Natural killer cell (primary cell): ENCODE results near the gene HLA-B. TPM values are rescaled to one million over a fixed set of nuclear protein-coding genes. Genes with fewer than 3 reads are reported as not detected.
"Not testable (repeated sequence)": the region's sequence is repeated elsewhere in the genome, so short reads cannot be mapped to it uniquely, and the experiment has no call there.

Experiments
- ATAC-seq, 3 donors: fragments of 150-1000 bp in 2 of 3; fragments of 200-7000 bp in 1 of 3; cut with Tn5 transposase; 1 replicate in 1 of 3; 2 replicates in 2 of 3; pipeline ENCODE4 v1.10.0; 2021; ENCODE audit warnings: mild to moderate bottlenecking in 2 of 3, moderate library complexity in 2 of 3
- DNase-seq, 2 donors: peaks; one replicate each; pipeline versions ENCODE4 v3.0.0 to v3.0.0-alpha.2; 2013 to 2021; ENCODE audit warnings: mixed read lengths in 1 of 2
- H3K27ac ChIP-seq: one replicate; pipeline ENCODE4 v1.5.1; 2013; ENCODE audit warnings: mild to moderate bottlenecking, low read length
- H3K27me3 ChIP-seq: one replicate; pipeline ENCODE4 v1.6.1; 2013; ENCODE audit warnings: low read length; ENCODE audit not compliant: control insufficient read depth, insufficient read depth
- H3K36me3 ChIP-seq: one replicate; pipeline ENCODE4 v1.6.1; 2013; ENCODE audit warnings: low read length; ENCODE audit not compliant: control insufficient read depth, insufficient read depth
- H3K4me1 ChIP-seq: one replicate; pipeline ENCODE4 v1.6.1; 2013; ENCODE audit warnings: low read length; ENCODE audit not compliant: control insufficient read depth, insufficient read depth
- H3K4me3 ChIP-seq: one replicate; pipeline ENCODE4 v1.5.1; 2013; ENCODE audit warnings: low read length
- H3K9me3 ChIP-seq: one replicate; pipeline ENCODE4 v1.6.1; 2013; ENCODE audit warnings: low read length; ENCODE audit not compliant: control insufficient read depth, insufficient read depth
- H3K27ac Mint-ChIP-seq, 2 donors: one replicate each; pipeline ENCODE4 v1.8.0; 2022; ENCODE audit warnings: mild to moderate bottlenecking in 2 of 2, mixed read lengths in 2 of 2, moderate library complexity in 1 of 2
- H3K27me3 Mint-ChIP-seq, 2 donors: one replicate each; pipeline ENCODE4 v1.8.0; 2022; ENCODE audit warnings: low read depth in 2 of 2, mixed read lengths in 2 of 2
- H3K36me3 Mint-ChIP-seq: one replicate; pipeline ENCODE4 v1.8.0; 2022; ENCODE audit warnings: mixed read lengths
- H3K4me1 Mint-ChIP-seq, 2 donors: one replicate each; pipeline ENCODE4 v1.8.0; 2022; ENCODE audit warnings: mixed read lengths in 2 of 2
- H3K4me3 Mint-ChIP-seq: one replicate; pipeline ENCODE4 v1.8.0; 2022; ENCODE audit warnings: mild to moderate bottlenecking, moderate library complexity, mixed read lengths
- H3K9me3 Mint-ChIP-seq, 2 donors: one replicate each; pipeline ENCODE4 v1.8.0; 2022; ENCODE audit warnings: mixed read lengths in 2 of 2
- WGBS: methylation state at CpG from one replicate; pipeline ENCODE4 v1.1.7; 2013; ENCODE audit warnings: missing lambda C conversion rate; ENCODE audit not compliant: insufficient coverage; 5-methylcytosine and 5-hydroxymethylcytosine counted together
- intact Hi-C: fragments of 100-400 bp; cut with micrococcal nuclease; formaldehyde crosslinking; loops from one replicate; pipeline ENCODE4 v1.14.2; 2022
- total RNA-seq, 4 donors: library from RNA; stranded (reverse); fragments of 120-200 nt in 1 of 4; gene quantifications; one replicate each; pipeline versions ENCODE4 v1.2.3 to v1.2.4, GENCODE V29; 2013 to 2022
- TF ChIP-seq, protein P1 (sequence below): fragments of 200-600 bp; IDR thresholded peaks from one replicate; pipeline ENCODE4 v1.8.0; 2022; ENCODE audit warnings: antibody characterized with exemption

The HLA-B gene
- total RNA-seq, 3 donors from 2014 or later (not counting 1 experiment from before 2014, with no cell fraction given) = 9,586 to 11,061 (median 11,048) TPM

DNA sequence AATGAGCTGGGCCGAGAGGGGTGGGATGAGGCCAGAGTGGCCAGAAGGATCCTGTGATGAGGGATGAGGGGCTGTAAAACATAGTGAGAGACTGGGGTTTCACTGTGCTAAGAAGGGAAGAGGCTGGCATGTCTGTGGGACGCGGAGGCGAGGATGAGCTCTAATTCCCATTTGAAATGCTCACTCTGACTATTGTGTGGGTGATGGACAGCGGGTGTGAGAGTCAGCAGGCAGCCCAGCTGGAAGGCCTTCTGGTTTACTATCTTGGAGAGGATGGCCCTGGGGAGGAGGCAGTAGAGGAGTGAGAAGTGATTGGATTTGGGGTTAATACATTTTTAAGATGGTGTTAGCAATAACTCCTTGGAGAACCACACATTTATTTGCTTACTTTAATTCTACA is 37.0 kb upstream of the HLA-B start:
- Mint-ChIP-seq H3K27ac (no peak overlapping the region), H3K4me3 (no peak overlapping the region)
- H3K9me3 ChIP-seq = no peaks in the 10 kb centered on the region

DNA sequence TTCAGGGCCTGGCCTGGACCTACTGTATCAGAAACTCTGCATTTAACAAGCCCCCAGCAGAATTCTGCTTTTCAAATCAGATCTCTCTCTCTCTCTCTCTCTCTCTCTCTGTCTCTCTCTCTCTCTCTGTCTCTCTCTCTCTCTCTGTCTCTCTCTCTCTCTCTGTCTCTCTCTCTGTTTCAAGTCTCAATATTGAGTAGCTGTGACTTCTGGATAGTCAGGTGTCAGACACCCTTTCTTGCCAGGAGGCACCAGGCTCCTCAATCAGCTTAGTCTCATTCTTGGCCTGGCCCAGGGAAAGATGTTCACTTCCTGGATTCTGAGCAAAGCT is 32.8 kb upstream of the HLA-B start:
- H3K4me1 ChIP-seq, H3K4me1 Mint-ChIP-seq, H3K36me3 Mint-ChIP-seq, ATAC-seq, H3K4me3 ChIP-seq, H3K36me3 ChIP-seq, H3K27ac Mint-ChIP-seq, H3K9me3 ChIP-seq, H3K4me3 Mint-ChIP-seq, H3K9me3 Mint-ChIP-seq, DNase-seq, H3K27ac ChIP-seq, intact Hi-C loops, H3K27me3 ChIP-seq, H3K27me3 Mint-ChIP-seq: not testable (repeated sequence)

More for the DNA sequence above, 37.0 kb upstream of the HLA-B start:
- Histone ChIP-seq H3K36me3 (peaks cover 9% of the 10 kb centered on the region), H3K27ac (no peak overlapping the region), H3K4me3 (no peak overlapping the region), H3K27me3 (no peaks in the 10 kb centered on the region), H3K4me1 (peaks cover 12% of the 10 kb centered on the region)
- intact Hi-C loops = no loop called here
- Mint-ChIP-seq H3K4me1 (peaks cover 6 to 11% of the 10 kb centered on the region in 2 donors), H3K36me3 (no peaks in the 10 kb centered on the region), H3K27me3 (no peaks in the 10 kb centered on the region), H3K9me3 (no peaks in the 10 kb centered on the region)
- WGBS = 75% methylated on average over 5 of the region's 5 CpGs
- ATAC-seq (no peak), DNase-seq (no peak)
- TF ChIP-seq, protein P1, sequence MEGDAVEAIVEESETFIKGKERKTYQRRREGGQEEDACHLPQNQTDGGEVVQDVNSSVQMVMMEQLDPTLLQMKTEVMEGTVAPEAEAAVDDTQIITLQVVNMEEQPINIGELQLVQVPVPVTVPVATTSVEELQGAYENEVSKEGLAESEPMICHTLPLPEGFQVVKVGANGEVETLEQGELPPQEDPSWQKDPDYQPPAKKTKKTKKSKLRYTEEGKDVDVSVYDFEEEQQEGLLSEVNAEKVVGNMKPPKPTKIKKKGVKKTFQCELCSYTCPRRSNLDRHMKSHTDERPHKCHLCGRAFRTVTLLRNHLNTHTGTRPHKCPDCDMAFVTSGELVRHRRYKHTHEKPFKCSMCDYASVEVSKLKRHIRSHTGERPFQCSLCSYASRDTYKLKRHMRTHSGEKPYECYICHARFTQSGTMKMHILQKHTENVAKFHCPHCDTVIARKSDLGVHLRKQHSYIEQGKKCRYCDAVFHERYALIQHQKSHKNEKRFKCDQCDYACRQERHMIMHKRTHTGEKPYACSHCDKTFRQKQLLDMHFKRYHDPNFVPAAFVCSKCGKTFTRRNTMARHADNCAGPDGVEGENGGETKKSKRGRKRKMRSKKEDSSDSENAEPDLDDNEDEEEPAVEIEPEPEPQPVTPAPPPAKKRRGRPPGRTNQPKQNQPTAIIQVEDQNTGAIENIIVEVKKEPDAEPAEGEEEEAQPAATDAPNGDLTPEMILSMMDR = no peak

DNA sequence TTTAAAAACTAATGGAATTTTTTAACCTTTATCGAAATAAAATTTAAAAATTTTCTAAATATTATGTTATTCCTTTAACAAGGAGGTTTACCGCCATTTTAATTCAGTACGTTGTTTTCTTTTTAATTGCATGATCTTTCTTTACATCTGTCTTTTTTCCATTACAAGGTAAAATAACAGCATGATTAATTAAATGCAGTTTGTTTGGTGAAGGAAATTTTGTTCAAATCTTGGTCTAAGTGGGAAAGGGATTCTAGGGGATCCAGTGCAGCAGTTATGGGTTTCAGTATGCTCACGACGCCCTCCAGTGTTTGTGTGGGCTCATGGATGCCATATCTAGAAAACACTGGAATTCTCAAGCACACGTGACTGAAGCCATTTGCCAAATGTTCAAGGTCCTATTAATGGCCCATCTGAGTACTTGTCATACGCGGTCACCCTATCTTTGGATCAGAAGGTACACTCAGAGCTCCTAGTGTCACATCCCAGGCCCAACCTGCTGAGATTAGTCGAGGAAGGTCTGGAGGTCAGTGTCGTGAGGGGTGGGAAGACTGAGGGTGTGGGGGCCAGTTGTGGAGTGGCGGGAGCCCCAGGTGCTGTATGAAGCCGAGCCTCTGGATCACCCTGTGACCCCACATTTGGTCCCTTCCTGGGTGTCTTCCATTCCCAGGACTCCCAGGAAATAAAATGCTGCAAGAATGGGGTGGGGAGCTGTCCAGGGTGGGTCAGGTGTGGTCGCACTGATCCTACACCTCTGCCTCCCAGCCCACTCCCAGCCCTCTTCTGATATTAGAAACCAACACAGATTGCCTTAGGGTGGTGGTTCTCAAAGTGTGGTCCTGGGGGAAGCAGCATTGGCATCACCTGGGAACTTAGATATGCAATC is 32.2 kb upstream of the HLA-B start:
- H3K36me3 Mint-ChIP-seq, H3K9me3 ChIP-seq, H3K27me3 ChIP-seq, H3K4me1 ChIP-seq, DNase-seq, H3K4me3 ChIP-seq, H3K9me3 Mint-ChIP-seq, H3K4me3 Mint-ChIP-seq, intact Hi-C loops, H3K27me3 Mint-ChIP-seq, H3K36me3 ChIP-seq, H3K27ac ChIP-seq, H3K4me1 Mint-ChIP-seq, H3K27ac Mint-ChIP-seq: not testable (repeated sequence)
- peak in 2 of 3 donors; percentile 57 to 63 for ATAC-seq
- TF ChIP-seq, protein P1 = peak; percentile 15
- no CpG with 5 or more reads among the region's 13 CpGs for WGBS

DNA sequence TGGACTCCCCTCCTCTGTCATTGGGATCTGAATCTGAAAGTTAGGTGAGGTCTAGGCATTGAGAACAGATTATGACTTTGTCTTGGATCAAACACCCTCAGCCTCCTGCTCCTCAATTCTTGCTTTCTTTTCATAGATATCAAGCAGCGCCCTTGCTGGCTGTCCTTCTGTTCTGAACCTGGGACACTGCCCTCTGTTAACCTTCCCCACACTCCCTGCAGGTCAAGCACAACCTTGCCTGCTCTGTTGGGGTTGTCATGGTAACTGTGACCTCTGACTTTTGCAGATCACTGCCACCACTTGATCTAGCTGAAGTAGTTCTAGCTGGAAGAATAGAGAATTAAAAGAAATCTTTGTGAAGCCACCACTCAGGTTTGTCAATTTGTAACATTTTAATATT is 30.0 kb upstream of the HLA-B start:
- no peak overlapping the region for H3K27ac Mint-ChIP-seq
- TF ChIP-seq, protein P1 = no peak
- H3K4me1 Mint-ChIP-seq = no peaks in the 10 kb centered on the region
- Histone ChIP-seq H3K4me1 (no peaks in the 10 kb centered on the region), H3K4me3 (no peak overlapping the region), H3K36me3 (no peaks in the 10 kb centered on the region), H3K27ac (no peak overlapping the region), H3K27me3 (no peaks in the 10 kb centered on the region), H3K9me3 (no peaks in the 10 kb centered on the region)
- 81% methylated on average over 1 of the region's 1 CpG for WGBS
- H3K27me3 Mint-ChIP-seq = no peaks in the 10 kb centered on the region
- H3K4me3 Mint-ChIP-seq = no peak overlapping the region
- intact Hi-C loops = no loop called here
- H3K9me3 Mint-ChIP-seq = no peaks in the 10 kb centered on the region
- DNase-seq = no peak
- ATAC-seq = no peak
- H3K36me3 Mint-ChIP-seq = no peaks in the 10 kb centered on the region
